PFSK-1 (cell line): ENCODE measurements around the gene DOCK9.

Source experiments
- FOXP2 ChIP-seq: optimal IDR thresholded peaks from 2 replicates; pipeline ENCODE3; 2011; ENCODE audit warnings: borderline replicate concordance, control low read depth, inconsistent platforms; ENCODE audit not compliant: insufficient read depth; ENCODE audit errors: extremely low read length, extremely low read depth
- POLR2AphosphoS5 ChIP-seq: IDR thresholded peaks from 2 replicates; pipeline ENCODE4 v1.6.1; 2012; ENCODE audit warnings: low read depth, mild to moderate bottlenecking, control low read depth, low read length, moderate library complexity

GRCh38 chr13:98959291-98959690, 18.6 kb downstream of the DOCK9 start:
- no peak for TF ChIP-seq POLR2AphosphoS5
- TF ChIP-seq FOXP2: no peak
